Measurements from ENCODE around the gene HERC4. TPM values are rescaled to one million over a fixed set of nuclear protein-coding genes. Genes with fewer than 3 reads are reported as not detected.

HERC4 gene
- total RNA-seq, 2 experiments from 2014 or later: 34.2 to 72.6 TPM

DNA sequence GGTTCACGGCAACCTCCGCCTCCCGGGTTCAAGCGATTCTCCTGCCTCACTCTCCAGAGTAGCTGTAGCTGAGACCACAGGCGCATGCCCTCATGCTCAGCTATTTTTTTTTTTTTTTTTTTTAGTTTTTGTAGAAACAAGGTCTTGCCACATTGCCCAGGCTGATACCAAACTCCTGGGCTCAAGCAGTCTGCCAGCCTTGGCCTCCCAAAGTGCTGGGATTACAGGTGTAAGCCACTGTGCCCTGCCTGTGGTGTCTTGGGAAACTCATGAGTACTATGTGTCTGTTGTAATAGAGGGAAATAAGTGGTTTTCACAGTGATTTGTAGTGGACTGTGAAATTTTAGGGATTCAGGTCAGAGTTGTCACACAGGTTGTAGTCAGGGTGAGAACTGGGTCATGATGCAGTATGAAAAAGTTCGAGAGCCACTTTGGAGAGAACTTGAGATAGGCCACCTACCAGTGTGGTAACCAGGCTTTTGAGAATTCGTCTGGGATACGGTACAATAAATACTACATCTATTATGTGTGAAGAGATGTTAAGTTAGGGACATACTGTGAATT is 160.2 kb downstream of the HERC4 start:
- intact Hi-C loops (cut with micrococcal nuclease; ENCODE audit: unreplicated experiment): no loop called here
- peaks cover 5% of the 10 kb centered on the region for H3K4me1 ChIP-seq (ENCODE audit: insufficient read depth, low read length, poor library complexity, severe bottlenecking)
- TF ChIP-seq EZH2phosphoT487 (IDR thresholded peaks at IDR 0.05; ENCODE audit: borderline replicate concordance, low read depth, low read length): no peak
- TF ChIP-seq, protein P1, sequence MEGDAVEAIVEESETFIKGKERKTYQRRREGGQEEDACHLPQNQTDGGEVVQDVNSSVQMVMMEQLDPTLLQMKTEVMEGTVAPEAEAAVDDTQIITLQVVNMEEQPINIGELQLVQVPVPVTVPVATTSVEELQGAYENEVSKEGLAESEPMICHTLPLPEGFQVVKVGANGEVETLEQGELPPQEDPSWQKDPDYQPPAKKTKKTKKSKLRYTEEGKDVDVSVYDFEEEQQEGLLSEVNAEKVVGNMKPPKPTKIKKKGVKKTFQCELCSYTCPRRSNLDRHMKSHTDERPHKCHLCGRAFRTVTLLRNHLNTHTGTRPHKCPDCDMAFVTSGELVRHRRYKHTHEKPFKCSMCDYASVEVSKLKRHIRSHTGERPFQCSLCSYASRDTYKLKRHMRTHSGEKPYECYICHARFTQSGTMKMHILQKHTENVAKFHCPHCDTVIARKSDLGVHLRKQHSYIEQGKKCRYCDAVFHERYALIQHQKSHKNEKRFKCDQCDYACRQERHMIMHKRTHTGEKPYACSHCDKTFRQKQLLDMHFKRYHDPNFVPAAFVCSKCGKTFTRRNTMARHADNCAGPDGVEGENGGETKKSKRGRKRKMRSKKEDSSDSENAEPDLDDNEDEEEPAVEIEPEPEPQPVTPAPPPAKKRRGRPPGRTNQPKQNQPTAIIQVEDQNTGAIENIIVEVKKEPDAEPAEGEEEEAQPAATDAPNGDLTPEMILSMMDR (conservative IDR thresholded peaks at IDR 0.05; ENCODE audit: low read length): no peak
- no peak overlapping the region for H3K4me3 ChIP-seq (ENCODE audit: low read depth, low read length, poor library complexity, severe bottlenecking)
- H3K27ac ChIP-seq (ENCODE audit: low read depth, low read length, poor library complexity, severe bottlenecking): no peak overlapping the region
- no peak overlapping the region for H3K4me2 ChIP-seq (ENCODE audit: low read length)
- no peaks in the 10 kb centered on the region for H3K9me2 ChIP-seq (ENCODE audit: insufficient read depth, low read length)
- no peak for DNase-seq (ENCODE audit: low spot score)
- H2AFZ ChIP-seq (ENCODE audit: low read length): no peak overlapping the region
- POLR2A ChIA-PET: interaction anchor here (1.0 kb wide), 1 partner anchor 12 kb away, joined by 3 read pairs; no protein-coding TSS in a partner anchor
- CTCF ChIA-PET (ENCODE audit: unreplicated experiment): no interaction called here
- no peaks in the 10 kb centered on the region for H4K20me1 ChIP-seq (ENCODE audit: insufficient read depth, low read length)
- peaks cover 96% of the 10 kb centered on the region for H3K36me3 ChIP-seq (ENCODE audit: insufficient read depth, low read length)
- no TSS peak for BruUV-seq (replicated peaks)
- no peaks in the 10 kb centered on the region for H3K79me2 ChIP-seq (ENCODE audit: insufficient read depth, low read depth, low read length)
- no peaks in the 10 kb centered on the region for H3K9me3 ChIP-seq (ENCODE audit: low read length)

- no peak overlapping the region for H3K4me2 ChIP-seq (ENCODE audit: low read length)
- peaks cover 96% of the 10 kb centered on the region for H3K36me3 ChIP-seq (ENCODE audit: insufficient read depth, low read length)
- no peaks in the 10 kb centered on the region for H3K79me2 ChIP-seq (ENCODE audit: insufficient read depth, low read depth, low read length)
- TF ChIP-seq, protein P1 (conservative IDR thresholded peaks at IDR 0.05; ENCODE audit: low read length): no peak
- TF ChIP-seq EZH2phosphoT487 (IDR thresholded peaks at IDR 0.05; ENCODE audit: borderline replicate concordance, low read depth, low read length): no peak
- H3K9me2 ChIP-seq (ENCODE audit: insufficient read depth, low read length): no peaks in the 10 kb centered on the region
- H3K4me1 ChIP-seq (ENCODE audit: insufficient read depth, low read length, poor library complexity, severe bottlenecking): peaks cover 5% of the 10 kb centered on the region
- no peak overlapping the region for H3K4me3 ChIP-seq (ENCODE audit: low read depth, low read length, poor library complexity, severe bottlenecking)
- CTCF ChIA-PET (ENCODE audit: unreplicated experiment): no interaction called here
- no peak for DNase-seq (ENCODE audit: low spot score)
- BruUV-seq (replicated peaks): TSS peak; percentile 15
- POLR2A ChIA-PET: interaction anchor here (0.5 to 1.5 kb wide), 7 partner anchors 8 to 373 kb away, joined by 3 to 5 read pairs (median 3); no protein-coding TSS in a partner anchor
- no peak overlapping the region for H2AFZ ChIP-seq (ENCODE audit: low read length)
- H3K9me3 ChIP-seq (ENCODE audit: low read length): no peaks in the 10 kb centered on the region
- no peaks in the 10 kb centered on the region for H4K20me1 ChIP-seq (ENCODE audit: insufficient read depth, low read length)
- intact Hi-C loops (cut with micrococcal nuclease; ENCODE audit: unreplicated experiment): no loop called here
- no peak overlapping the region for H3K27ac ChIP-seq (ENCODE audit: low read depth, low read length, poor library complexity, severe bottlenecking)
Measured at GRCh38 chr10:67912331-67912946, 162.6 kb downstream of the HERC4 start.

DNA sequence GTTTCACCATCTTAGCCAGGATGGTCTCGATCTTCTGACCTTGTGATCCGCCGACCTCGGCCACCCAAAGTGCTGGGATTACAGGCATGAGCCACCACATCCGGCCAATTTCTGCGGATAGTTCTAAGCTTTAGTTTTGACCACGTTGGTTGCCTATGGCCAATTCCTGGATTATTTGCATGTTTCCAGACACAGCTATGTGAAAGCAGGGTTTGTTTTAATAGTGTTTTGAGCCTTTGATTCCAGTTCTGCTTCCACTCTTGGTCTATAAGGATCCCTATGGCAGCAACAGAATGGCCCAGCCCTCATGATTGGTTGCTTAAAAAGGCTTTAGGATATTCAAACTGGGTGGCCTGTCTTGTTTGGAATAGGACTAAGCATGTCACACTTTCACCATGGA is 171.5 kb downstream of the HERC4 start:
- POLR2A ChIA-PET: interaction anchor here (1.5 kb wide), 1 partner anchor 9 kb away, joined by 5 read pairs; no protein-coding TSS in a partner anchor

More for the DNA sequence above, 171.5 kb downstream of the HERC4 start:
- Histone ChIP-seq H3K4me2 (ENCODE audit: low read length) (no peak overlapping the region), H3K36me3 (ENCODE audit: insufficient read depth, low read length) (peaks cover 97% of the 10 kb centered on the region), H3K79me2 (ENCODE audit: insufficient read depth, low read depth, low read length) (peaks cover 59% of the 10 kb centered on the region; the same call in 1 of the 2 replicates), H2AFZ (ENCODE audit: low read length) (no peak overlapping the region), H3K9me3 (ENCODE audit: low read length) (no peaks in the 10 kb centered on the region), H3K9me2 (ENCODE audit: insufficient read depth, low read length) (no peaks in the 10 kb centered on the region), H3K4me3 (ENCODE audit: low read depth, low read length, poor library complexity, severe bottlenecking) (no peak overlapping the region), H4K20me1 (ENCODE audit: insufficient read depth, low read length) (no peaks in the 10 kb centered on the region), H3K4me1 (ENCODE audit: insufficient read depth, low read length, poor library complexity, severe bottlenecking) (no peaks in the 10 kb centered on the region), H3K27ac (ENCODE audit: low read depth, low read length, poor library complexity, severe bottlenecking) (no peak overlapping the region)
- TF ChIP-seq, protein P1 (conservative IDR thresholded peaks at IDR 0.05; ENCODE audit: low read length): no peak
- CTCF ChIA-PET (ENCODE audit: unreplicated experiment): no interaction called here
- no peak for DNase-seq (ENCODE audit: low spot score)
- intact Hi-C loops (cut with micrococcal nuclease; ENCODE audit: unreplicated experiment): no loop called here
- no TSS peak for BruUV-seq (replicated peaks)
